IgD-negative memory B cell (primary cell): ENCODE measurements around the gene MVB12B. TPM values are rescaled to one million over a fixed set of nuclear protein-coding genes. Genes with fewer than 3 reads are reported as not detected.
"Not testable (repeated sequence)": the region's sequence is repeated elsewhere in the genome, so short reads cannot be mapped to it uniquely, and the experiment has no call there.

Source experiments
- H3K27ac Mint-ChIP-seq, 3 donors: one replicate each; pipeline ENCODE4 v1.8.0; 2020 to 2022; ENCODE audit warnings: mild to moderate bottlenecking in 3 of 3, mixed read lengths in 3 of 3, moderate library complexity in 1 of 3
- H3K27me3 Mint-ChIP-seq: one replicate; pipeline ENCODE4 v1.8.0; 2021; ENCODE audit warnings: mixed read lengths
- H3K36me3 Mint-ChIP-seq: one replicate; pipeline ENCODE4 v1.8.0; 2020; ENCODE audit warnings: mild to moderate bottlenecking, mixed read lengths
- H3K4me1 Mint-ChIP-seq, 3 donors: one replicate each; pipeline ENCODE4 v1.8.0; 2020 to 2022; ENCODE audit warnings: mixed read lengths in 3 of 3, mild to moderate bottlenecking in 1 of 3
- H3K4me3 Mint-ChIP-seq, 4 donors: one replicate each; pipeline ENCODE4 v1.8.0; 2020 to 2022; ENCODE audit warnings: mild to moderate bottlenecking in 4 of 4, mixed read lengths in 4 of 4, moderate library complexity in 3 of 4
- H3K9me3 Mint-ChIP-seq, 3 donors: one replicate each; pipeline ENCODE4 v1.8.0; 2020 to 2021; ENCODE audit warnings: mixed read lengths in 3 of 3, mild to moderate bottlenecking in 1 of 3
- polyA plus RNA-seq: library from polyadenylated mRNA; unstranded; fragments of 300-500 nt; fragmentation: Illumina TruSeq; gene quantifications from one replicate; pipeline ENCODE4 v1.2.3, GENCODE V29; 2021

MVB12B gene
- polyA plus RNA-seq, 1 donor from 2014 or later, result 0.93 TPM

DNA sequence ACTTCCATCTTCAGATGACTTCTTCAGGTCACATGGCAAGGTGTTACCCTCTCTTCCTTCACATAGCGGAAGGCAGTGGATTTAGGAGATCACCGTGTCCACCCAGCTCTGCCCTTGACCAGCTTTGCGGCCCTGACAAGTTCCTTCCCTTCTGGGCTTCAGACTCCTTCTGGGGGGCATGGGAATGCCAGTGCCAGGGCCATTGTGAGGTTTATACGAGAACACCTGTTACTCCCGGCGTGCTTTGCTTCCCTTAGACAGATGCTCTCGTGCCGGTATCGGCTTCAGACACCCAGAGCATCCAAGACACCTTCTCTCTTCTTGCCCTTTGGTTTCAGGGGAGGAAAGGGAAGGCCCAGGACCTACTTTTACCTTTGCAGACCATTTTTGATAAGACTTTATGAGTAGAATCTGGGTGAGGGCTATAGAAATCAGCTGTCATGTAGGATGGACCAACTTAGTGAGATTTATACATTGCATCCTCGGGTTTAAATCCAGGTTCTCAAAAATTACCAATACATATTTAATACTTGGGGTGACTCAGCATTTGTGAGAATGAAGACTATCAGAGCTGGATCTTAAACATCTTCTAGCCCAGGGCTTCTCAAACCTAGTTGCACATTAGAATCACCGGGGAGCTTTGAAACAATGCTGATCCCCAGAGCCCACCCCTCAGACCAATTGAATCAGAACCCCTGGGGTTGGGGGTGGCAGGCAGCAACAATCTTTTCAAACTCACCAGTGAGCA, 138.2 kb downstream of the MVB12B start:
- H3K36me3 Mint-ChIP-seq, result no peaks in the 10 kb centered on the region

DNA sequence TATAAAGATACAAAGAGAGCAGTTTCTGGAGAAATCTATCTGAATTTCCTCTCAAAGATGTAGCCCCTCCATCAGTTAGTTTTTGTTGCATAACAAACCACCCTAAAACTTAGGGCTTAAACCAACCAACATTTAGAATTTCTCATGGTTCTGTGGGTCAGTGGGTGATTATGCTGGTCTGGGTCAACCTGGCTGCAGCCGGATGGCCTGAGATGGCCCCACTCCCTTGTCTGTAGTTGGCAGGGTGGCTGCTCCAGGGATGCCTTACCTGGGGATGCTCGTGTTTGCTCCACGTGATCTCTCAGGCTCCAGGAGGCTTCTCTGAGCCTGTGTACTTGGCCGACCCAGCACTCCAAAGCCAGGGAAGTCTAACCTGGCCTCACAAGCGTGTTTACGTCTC, 139.3 kb downstream of the MVB12B start:
- Mint-ChIP-seq H3K27ac (no peak overlapping the region), H3K4me3 (no peak overlapping the region), H3K4me1 (peaks cover 19 to 25% (median 21%) of the 10 kb centered on the region in 3 donors), H3K9me3 (no peaks in the 10 kb centered on the region), H3K36me3 (no peaks in the 10 kb centered on the region), H3K27me3 (peaks cover 8% of the 10 kb centered on the region)

More for the DNA sequence above, 138.2 kb downstream of the MVB12B start:
- H3K4me3 Mint-ChIP-seq, result no peak overlapping the region
- peaks cover 9 to 14% (median 10%) of the 10 kb centered on the region in 3 donors for H3K4me1 Mint-ChIP-seq
- no peaks in the 10 kb centered on the region for H3K9me3 Mint-ChIP-seq
- H3K27me3 Mint-ChIP-seq, result peaks cover 5% of the 10 kb centered on the region
- H3K27ac Mint-ChIP-seq, result no peak overlapping the region

DNA sequence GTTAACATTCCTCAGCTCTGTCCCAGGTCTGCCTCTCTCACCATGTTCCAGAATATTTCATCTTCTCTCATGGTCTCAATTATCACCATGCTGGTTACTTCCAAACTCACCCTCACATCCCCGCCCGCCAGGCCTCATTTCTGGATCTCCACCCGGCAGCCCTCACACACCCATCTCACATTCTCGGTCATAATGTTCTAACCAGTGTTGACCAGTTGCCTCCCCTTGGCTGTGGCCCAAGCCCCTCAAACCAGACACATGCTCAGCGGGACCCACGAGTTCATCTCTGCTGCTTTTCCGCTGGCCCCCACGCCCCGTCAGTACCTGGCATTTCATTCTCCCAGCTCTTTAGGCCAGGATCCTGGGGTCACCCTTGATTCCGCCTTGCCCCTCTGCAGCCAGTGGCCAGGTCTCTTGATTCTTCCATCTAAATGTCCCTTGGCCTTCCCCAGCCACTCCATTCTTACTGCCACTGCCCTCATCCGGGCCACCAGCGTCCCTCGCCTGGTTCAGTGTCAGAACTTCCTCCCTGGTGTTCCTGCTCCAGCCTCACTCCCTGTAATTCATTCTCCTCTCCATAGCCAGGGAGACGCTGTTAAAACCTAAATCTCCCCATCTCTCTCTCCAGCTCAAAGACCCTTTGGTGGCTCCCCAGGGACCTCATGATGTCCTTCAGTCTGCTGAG, 141.7 kb downstream of the MVB12B start:
- peaks cover 30 to 38% (median 35%) of the 10 kb centered on the region in 3 donors for H3K4me1 Mint-ChIP-seq
- H3K27ac Mint-ChIP-seq, result no peak overlapping the region
- no peaks in the 10 kb centered on the region for H3K9me3 Mint-ChIP-seq
- no peak overlapping the region for H3K4me3 Mint-ChIP-seq
- peaks cover 8% of the 10 kb centered on the region for H3K27me3 Mint-ChIP-seq
- no peaks in the 10 kb centered on the region for H3K36me3 Mint-ChIP-seq

DNA sequence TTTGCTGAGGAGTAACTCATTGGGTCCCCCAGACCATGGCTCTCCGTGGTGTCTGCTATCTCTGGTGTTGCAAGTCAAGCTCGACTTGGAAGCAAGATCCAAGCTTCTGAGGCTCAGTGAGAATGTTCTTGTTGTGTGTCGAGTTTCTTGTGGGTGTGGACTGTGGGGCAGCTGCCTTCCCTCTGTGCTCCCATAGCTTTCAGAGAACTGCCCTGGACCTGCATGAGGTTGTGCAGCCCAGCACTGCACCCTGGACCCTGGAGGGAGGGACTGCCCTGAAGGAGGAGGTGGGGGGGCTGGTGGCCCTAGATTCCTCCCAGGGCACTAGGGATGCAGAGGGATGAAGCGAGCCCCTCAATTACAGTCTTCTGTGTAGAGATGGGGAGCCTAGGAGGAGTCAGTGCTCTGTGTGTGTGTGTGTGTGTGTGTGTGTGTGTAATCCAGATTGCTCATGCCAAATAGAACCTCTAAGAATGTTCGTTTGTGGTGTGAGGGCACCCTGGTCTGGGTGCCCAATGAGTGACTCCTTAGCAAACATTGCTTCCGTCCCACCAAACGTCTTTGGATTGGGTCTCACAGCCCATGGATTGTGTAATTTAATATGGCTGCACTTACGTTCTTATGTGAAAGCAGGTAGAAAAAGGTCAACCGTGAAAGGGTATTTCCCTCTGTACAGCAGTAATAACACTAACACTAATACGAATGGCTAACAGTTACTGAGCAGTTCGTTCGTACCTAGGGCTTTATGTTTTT, 143.8 kb downstream of the MVB12B start:
- Mint-ChIP-seq H3K36me3 (no peaks in the 10 kb centered on the region), H3K27ac (peak overlapping the region; percentile 42 to 75 (median 61)), H3K4me3 (peak overlapping the region; percentile 66 to 92 (median 83)), H3K9me3 (no peaks in the 10 kb centered on the region), H3K27me3 (peaks cover 8% of the 10 kb centered on the region), H3K4me1 (peaks cover 30 to 42% (median 35%) of the 10 kb centered on the region in 3 donors)

DNA sequence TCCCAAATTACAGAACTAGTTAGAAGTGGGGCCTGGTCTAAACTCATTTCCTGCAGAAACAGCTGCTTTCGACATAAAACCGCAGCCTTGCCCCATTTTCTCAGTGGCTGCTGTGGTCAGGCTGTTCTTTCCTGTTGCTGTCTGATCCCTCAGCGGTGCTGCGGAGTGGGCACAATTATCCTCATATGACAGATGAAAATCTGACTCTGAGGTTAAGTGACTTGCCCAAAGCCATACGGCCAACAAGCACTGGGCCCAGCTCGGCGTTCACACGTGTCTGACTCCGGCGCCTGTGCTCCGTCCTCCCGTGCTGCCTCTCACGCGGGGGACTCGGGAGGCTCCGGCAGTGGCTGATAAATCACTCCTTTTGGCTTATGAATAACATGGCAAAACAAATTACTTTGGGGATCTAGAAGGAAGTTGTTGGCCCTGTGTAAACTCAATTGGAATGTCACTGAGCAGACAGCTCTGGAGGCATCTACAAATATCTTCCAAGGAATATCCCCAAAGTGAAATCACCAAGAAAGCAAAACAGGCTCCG, 144.5 kb downstream of the MVB12B start:
- Mint-ChIP-seq H3K9me3 (no peaks in the 10 kb centered on the region), H3K27ac (peak overlapping the region; percentile 24 to 61 (median 42)), H3K27me3 (peaks cover 8% of the 10 kb centered on the region), H3K4me1 (peaks cover 30 to 42% (median 35%) of the 10 kb centered on the region in 3 donors), H3K4me3 (peak overlapping the region; percentile 66 to 92 (median 83)), H3K36me3 (no peaks in the 10 kb centered on the region)

DNA sequence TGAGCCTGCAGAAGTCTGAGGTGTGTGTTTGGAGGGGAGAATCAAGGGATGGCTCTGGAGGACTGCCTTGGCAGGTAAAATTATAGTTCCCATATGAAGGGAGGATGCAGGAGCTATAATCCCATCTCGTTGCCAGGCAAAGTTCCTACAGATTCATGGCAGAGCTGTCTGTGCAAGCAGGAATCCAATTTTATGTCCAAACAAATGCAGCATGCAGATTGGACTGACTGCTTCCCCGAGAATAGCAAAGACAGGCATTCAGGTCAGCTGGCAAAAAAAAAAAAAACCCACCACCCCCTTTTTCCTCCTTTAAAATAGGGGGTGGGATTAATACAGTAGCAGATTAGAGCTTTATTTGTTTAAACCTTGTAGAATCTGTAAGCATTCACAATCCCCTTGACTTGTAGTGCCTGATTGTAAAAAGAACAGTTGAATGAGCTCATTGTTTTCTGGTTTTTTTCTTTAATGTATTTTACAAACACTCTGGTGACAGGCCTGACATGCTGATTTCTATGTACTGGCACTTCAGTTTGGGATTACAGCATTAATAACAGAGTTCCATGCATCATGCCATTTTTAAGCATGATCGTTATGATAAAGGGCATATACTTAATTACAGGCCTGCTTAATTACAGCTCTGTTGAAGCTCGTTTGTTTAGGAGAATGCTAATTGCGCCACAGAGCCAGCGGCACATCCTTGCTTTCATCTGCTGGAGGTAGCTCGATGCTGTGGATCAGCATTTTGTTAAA, 145.7 kb downstream of the MVB12B start:
- Mint-ChIP-seq H3K36me3 (peaks cover 3% of the 10 kb centered on the region), H3K27me3 (peaks cover 8% of the 10 kb centered on the region), H3K4me3 (peak overlapping the region in 1 of 4 donors; percentile 92), H3K4me1 (peaks cover 30 to 42% (median 32%) of the 10 kb centered on the region in 3 donors), H3K27ac (no peak overlapping the region), H3K9me3 (peaks cover 0 to 3% (median 2%) of the 10 kb centered on the region in 3 donors)

DNA sequence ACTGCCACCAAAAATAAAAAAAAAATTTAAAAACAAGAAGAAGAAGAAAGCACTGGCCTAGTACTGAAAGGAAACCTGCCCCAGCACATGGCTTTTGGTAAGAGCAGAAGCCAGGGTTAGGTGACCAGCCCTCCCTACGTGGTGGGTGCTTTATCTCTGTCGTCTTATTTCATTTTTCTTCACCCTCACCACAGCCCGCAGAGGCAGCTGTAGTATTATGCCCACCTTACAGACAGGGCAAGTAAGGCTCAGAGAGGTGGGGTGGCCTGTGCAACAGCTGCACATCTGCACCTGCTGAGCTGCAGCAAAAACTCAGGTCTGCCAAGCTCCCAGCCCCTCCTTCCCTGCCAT, 146.3 kb downstream of the MVB12B start:
- Mint-ChIP-seq H3K4me3 (peak overlapping the region in 1 of 4 donors; percentile 35), H3K27ac (no peak overlapping the region), H3K36me3 (peaks cover 3% of the 10 kb centered on the region), H3K9me3 (peaks cover 1 to 3% (median 2%) of the 10 kb centered on the region in 3 donors), H3K27me3 (peaks cover 8% of the 10 kb centered on the region), H3K4me1 (peaks cover 30 to 42% (median 31%) of the 10 kb centered on the region in 3 donors)

DNA sequence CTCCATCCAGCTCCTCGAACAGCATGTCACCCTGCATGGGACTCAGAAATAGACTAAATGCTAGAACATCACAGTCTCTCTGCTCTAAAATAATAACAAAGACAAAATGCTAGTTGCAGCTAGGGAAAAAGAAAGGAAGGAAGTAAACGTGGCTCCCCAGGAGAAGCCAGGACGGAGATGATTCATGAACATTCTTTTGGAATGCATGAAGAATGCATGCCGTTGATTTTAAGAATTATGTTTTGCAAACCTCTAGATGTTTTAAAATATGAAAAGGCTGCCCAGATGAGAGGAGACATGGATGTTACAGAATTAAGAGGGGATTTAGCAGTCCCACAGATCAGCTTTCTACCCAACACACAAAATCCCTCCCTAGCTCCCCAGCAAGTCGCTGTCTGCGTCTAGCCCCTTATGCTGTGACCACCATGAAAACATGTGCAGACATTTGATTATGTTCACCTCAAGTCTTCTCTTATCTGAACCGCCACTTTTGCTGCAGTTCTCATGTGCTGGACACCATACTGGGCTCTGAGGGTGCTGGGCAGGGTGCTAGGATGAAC, 147.7 kb downstream of the MVB12B start:
- peaks cover 1 to 3% (median 2%) of the 10 kb centered on the region in 3 donors for H3K9me3 Mint-ChIP-seq
- peaks cover 28 to 34% (median 30%) of the 10 kb centered on the region in 3 donors for H3K4me1 Mint-ChIP-seq
- no peak overlapping the region for H3K27ac Mint-ChIP-seq
- H3K4me3 Mint-ChIP-seq, result no peak overlapping the region
- peaks cover 3% of the 10 kb centered on the region for H3K36me3 Mint-ChIP-seq
- H3K27me3 Mint-ChIP-seq, result peaks cover 3% of the 10 kb centered on the region

DNA sequence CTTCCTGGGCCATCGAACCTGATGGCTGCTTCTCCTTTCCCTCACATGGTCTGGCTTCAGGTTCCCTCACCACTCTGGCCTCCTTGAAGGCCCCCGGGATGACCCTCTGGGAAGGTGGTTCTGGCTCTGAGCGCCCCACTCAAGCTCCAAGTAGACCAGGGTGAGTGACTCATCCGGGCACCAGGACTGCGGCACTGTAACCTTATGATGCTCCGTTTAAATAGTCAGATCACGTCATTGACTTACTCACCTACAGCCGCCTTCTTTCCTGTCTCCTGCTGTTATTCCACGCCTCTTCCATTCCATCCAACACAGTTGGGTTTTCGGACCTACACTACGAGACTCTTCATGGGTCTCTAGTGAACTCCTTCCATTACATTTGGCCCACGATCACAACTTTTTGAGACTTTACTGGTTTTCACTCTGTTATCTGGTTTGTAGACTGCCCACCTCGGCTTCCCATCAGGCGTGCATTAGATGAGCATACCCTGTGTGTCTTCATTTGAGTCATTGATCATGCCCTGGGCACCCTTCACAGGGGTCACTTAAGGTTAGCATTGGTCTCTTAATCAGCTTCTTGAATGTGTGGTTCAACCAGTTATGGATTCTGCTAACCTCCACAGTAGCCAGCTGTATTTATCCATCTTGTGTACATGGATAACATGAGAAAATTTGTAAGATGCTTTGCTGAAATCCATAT, 148.3 kb downstream of the MVB12B start:
- H3K27me3 Mint-ChIP-seq, result peaks cover 3% of the 10 kb centered on the region
- peaks cover 3% of the 10 kb centered on the region for H3K36me3 Mint-ChIP-seq
- peaks cover 22 to 28% (median 24%) of the 10 kb centered on the region in 3 donors for H3K4me1 Mint-ChIP-seq
- peaks cover 1 to 3% (median 2%) of the 10 kb centered on the region in 3 donors for H3K9me3 Mint-ChIP-seq
- H3K4me3 Mint-ChIP-seq, result no peak overlapping the region
- peak overlapping the region in 1 of 3 donors; percentile 29 for H3K27ac Mint-ChIP-seq

DNA sequence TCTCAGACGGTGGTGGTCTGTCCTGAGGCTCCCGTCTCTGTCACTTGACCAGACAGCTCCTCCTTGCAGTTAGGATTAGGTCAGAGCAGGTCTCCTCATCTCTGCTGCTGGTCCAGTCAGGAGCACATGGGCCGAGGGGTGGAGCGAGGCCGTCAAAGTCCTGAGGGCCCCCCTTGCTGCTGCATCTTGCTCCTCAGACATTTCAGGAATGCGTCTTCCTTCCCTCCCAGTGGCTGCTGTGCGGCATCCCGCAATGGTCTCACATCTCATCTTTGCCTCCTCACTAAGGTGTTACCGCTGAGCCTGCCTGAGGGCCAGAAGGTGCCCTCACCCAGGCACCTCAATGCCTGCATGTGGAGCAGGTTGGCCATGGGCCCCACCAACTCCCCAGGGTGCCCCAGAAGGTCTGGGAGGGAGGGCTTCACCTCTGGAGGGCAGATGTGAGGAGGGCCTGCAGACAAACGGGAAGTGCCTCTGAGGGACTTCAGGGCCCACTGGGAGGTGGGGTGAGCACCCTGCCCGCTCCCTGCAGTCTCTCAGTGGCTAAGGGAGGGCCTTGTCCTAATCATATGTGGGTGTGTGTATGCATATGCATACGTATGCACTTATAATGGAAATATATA, 149.4 kb downstream of the MVB12B start:
- Mint-ChIP-seq H3K9me3 (peaks cover 1 to 3% (median 2%) of the 10 kb centered on the region in 3 donors), H3K27me3 (peaks cover under 1% of the 10 kb centered on the region), H3K4me1 (peaks cover 13 to 21% (median 13%) of the 10 kb centered on the region in 3 donors), H3K4me3 (no peak overlapping the region), H3K27ac (no peak overlapping the region), H3K36me3 (peaks cover 3% of the 10 kb centered on the region)

DNA sequence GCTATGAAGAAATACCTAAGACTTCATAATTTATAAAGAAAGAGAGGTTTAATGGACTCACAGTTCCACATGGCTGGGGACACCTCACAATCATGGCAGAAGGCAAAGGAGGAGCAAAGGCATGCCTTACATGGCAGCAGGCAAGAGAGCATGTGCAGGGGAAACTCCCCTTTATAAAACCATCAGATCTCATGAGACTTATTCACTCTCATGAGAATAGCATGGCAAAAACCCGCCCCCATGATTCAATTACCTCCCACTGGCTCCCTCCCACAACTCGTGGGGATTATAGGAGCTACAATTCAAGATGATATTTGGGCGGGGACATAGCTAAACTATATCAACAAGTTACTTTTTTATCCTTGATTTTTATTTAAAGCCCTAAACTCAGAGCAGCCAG, 150.8 kb downstream of the MVB12B start:
- H3K27me3 Mint-ChIP-seq, H3K27ac Mint-ChIP-seq, H3K36me3 Mint-ChIP-seq, H3K9me3 Mint-ChIP-seq: not testable (repeated sequence)
- Mint-ChIP-seq H3K4me1 (peaks cover 0 to 14% (median 5%) of the 10 kb centered on the region in 3 donors), H3K4me3 (peak overlapping the region in 1 of 4 donors; percentile 20)

DNA sequence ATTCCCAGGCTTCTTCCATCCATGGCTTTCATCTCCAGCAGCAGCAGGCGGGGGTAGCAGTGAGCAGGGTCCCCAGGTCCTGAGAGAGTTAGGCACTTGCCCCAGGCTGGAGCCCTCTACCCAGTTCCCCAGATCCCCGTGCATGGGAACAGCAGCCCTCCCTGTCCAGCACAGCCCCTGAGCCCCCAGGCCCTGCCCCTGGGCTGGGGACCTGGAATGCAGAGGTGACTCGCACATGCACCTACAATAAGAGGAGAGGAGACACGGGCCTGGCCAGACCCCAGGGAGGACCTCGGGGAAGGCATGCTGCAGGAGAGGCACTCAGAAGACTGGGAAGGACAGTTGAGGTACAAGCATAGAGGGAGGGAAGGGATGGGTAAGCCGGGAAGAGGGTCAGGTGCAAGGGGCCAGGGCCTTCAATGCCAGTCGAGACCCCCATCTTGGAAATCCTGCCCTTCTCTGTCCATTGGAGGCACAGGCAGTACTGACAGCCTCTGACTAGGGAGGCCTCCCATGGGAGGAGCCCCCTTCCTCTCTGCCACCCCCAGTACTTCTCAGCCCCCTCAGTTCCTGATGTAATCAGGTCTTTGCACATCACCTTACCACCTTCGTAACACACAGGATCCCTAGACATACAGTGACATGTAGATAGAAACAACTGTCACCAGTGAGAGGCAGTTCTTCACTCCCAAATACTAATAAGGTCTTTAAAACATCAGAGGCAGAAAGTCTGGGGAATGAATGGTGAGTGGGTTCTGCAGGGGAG, 151.8 kb downstream of the MVB12B start:
- peaks cover 3% of the 10 kb centered on the region for H3K36me3 Mint-ChIP-seq
- no peak overlapping the region for H3K27ac Mint-ChIP-seq
- no peak overlapping the region for H3K4me3 Mint-ChIP-seq
- H3K4me1 Mint-ChIP-seq, result peaks cover 0 to 12% (median 5%) of the 10 kb centered on the region in 3 donors
- H3K9me3 Mint-ChIP-seq, result peaks cover 1 to 3% (median 2%) of the 10 kb centered on the region in 3 donors
- peaks cover 5% of the 10 kb centered on the region for H3K27me3 Mint-ChIP-seq
